GM10248 (cell line): ENCODE measurements around the gene USP5.

ENCODE experiments used
- CTCF ChIA-PET: fragments of 300-600 bp; sonication (Branson Sonifier 250); formaldehyde crosslinking; extraction: SDS; loops from one replicate; lab custom pipeline; 2021; ENCODE audit warnings: antibody characterized with exemption; lab: Yijun Ruan, JAX
- POLR2A ChIA-PET: fragments of 350-650 bp; sonication (Branson Sonifier 250); formaldehyde crosslinking; extraction: SDS; loops from one replicate; lab custom pipeline; 2020; ENCODE audit warnings: antibody characterized with exemption; lab: Yijun Ruan, JAX
- DNase-seq: peaks from one replicate; pipeline ENCODE4 v3.0.0; 2012; ENCODE audit errors: extremely low spot score
- TF ChIP-seq, protein P1 (sequence below): IDR thresholded peaks from 2 replicates; pipeline ENCODE4 v1.5.1; 2012; ENCODE audit warnings: mild to moderate bottlenecking, low read depth; ENCODE audit errors: extremely low read depth, missing control alignments, control extremely low read depth

USP5 gene

DNA sequence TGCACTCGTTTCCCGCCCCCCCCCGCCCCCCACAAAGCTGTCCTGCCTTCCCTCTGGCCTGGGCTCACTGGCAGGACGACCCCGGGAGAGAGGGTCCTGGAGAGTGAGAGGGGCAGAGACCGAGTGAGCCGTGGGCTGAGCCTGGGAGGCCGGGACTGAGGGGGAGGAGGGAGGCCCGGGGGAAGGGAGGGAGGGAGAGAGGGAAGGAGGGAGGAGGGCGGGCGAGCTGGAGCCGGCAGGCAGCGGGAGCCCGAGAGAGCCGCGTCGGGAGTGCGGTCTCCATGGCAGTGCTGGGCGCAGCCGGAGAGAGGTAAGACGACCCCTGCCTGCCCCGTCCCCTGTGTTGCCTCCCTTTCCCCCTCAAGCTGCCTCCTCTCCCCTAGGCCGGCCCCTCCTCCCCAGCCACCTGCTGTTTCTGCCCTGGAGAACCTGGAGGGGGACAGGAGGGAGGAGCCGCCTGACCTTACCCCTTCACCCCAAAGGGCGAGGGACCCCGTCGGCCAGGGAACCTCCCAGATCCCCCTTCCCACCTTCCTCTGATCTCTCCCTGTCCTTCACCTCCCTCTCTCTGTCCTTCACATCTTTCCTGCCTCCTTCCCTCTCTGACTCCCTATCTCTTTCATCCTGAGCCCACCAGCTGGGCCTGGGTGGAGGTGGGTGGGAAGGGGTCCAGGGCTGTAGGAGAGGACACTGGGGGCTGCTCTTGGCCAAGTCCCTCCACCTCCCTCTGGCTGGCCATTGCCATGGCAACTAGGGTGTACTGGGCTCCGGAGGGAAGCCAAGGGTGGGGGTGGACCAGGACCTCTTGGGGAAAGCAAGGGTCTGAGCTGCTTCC is 30.1 kb upstream of the USP5 start, which contains the start of gene GPR162:
Gene GPR162 (plus strand): TSS at position 231 of the 835 bp plus-strand sequence. CDS start 2,078 bp downstream, outside the sequence.
- DNase-seq = no peak
- TF ChIP-seq, protein P1, sequence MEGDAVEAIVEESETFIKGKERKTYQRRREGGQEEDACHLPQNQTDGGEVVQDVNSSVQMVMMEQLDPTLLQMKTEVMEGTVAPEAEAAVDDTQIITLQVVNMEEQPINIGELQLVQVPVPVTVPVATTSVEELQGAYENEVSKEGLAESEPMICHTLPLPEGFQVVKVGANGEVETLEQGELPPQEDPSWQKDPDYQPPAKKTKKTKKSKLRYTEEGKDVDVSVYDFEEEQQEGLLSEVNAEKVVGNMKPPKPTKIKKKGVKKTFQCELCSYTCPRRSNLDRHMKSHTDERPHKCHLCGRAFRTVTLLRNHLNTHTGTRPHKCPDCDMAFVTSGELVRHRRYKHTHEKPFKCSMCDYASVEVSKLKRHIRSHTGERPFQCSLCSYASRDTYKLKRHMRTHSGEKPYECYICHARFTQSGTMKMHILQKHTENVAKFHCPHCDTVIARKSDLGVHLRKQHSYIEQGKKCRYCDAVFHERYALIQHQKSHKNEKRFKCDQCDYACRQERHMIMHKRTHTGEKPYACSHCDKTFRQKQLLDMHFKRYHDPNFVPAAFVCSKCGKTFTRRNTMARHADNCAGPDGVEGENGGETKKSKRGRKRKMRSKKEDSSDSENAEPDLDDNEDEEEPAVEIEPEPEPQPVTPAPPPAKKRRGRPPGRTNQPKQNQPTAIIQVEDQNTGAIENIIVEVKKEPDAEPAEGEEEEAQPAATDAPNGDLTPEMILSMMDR = no peak
- POLR2A ChIA-PET = no interaction called here
- CTCF ChIA-PET = interaction anchor here (0.7 to 7.6 kb wide), 10 partner anchors 9 to 89 kb away, joined by 3 to 42 read pairs (median 4); partner anchors contain the start of genes GNB3, MLF2 and PTMS

- CTCF ChIA-PET = interaction anchor here (1.0 to 7.6 kb wide), 6 partner anchors 8 to 56 kb away, joined by 3 to 42 read pairs (median 10); partner anchors contain the start of genes GNB3 and PTMS
- no peak for DNase-seq
- TF ChIP-seq, protein P1 = no peak
- POLR2A ChIA-PET = no interaction called here
Measured at GRCh38 chr12:6822426-6823135, 29.4 kb upstream of the USP5 start.

DNA sequence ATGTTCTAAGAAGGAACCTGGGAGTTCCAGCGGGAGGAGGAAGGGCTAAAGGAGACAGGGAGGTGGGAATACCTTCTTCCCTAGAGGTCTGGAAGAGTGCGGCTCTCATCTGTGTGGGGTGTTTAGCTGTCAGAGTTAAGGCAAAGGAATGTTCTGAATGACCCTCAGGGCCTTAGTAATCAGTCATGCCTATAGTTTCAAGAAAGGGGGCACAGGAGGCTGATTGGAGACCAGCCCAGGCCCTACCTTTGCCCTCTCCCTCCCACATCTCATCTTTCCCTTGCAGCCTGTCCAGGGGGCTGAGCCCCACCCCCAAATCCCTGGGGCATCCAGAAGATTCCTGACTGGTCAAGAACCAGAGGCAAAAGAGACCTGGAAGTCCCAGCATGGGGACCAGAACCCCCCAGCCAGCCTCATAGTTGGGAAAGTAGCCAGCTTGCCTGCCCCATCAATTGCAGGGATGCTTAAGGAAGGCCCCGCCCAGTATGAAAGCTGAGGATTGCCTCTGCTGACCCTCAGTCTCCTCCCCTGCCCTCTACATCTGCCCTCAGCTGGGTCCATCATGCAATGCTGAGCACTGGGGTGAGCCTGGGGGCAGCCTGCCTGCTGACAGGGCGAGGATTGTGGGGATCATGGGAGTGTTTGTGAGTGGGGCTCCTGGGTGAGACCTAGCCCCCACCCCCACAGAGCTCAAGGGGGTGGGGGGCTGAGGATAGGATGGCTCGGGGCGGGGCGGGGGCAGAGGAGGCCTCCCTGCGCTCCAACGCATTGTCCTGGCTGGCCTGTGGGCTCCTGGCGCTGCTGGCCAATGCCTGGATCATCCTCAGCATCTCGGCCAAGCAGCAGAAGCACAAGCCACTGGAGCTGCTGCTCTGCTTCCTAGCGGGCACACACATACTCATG is 28.5 kb upstream of the USP5 start:
- POLR2A ChIA-PET = no interaction called here
- no peak for DNase-seq
- TF ChIP-seq, protein P1 = no peak

GRCh38 chr12:6824085-6824775 is 27.7 kb upstream of the USP5 start:
- ChIA-PET POLR2A (no interaction called here), CTCF (interaction anchor here (0.7 to 7.6 kb wide), 22 partner anchors 10 to 288 kb away, joined by 3 to 60 read pairs (median 4); partner anchors contain the start of genes CD4, GNB3, LPAR5 and MLF2)
- no peak for DNase-seq
- TF ChIP-seq, protein P1 = no peak

More for the DNA sequence above, 28.5 kb upstream of the USP5 start:
- CTCF ChIA-PET = interaction anchor here (0.7 to 7.6 kb wide), 8 partner anchors 11 to 89 kb away, joined by 3 to 60 read pairs (median 14); partner anchors contain the start of genes GNB3, MLF2 and PTMS

DNA sequence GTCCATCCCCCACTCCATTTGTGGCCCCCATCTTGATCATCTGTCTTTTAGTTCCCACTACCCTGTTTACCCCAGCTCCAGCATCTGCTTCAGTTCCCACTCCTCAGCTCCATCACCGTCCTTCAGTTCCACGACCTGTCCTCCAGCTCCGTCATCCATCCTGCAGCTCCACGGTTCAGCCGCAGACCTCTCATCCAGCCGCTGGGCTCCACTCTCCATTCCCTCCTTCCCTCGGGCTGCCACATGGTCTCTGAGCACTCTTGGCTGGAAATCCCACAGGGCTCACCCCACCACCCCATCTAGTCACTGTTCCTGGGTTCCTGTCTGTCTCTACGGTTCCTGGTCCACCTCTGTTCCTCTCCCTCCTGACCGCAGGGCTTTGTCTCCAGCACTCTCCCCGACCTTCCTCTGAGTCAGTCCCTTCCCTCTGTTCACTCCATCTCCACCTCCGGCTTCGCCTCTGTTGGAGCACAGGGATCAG is 27.0 kb upstream of the USP5 start:
- TF ChIP-seq, protein P1 = no peak
- no peak for DNase-seq
- CTCF ChIA-PET = interaction anchor here (0.7 to 7.6 kb wide), 26 partner anchors 8 to 287 kb away, joined by 3 to 60 read pairs (median 5); partner anchors contain the start of genes CD4, CDCA3, GNB3 and LPAR5
- POLR2A ChIA-PET = no interaction called here
